ENCODE measurements around the gene PIGK.

DNA sequence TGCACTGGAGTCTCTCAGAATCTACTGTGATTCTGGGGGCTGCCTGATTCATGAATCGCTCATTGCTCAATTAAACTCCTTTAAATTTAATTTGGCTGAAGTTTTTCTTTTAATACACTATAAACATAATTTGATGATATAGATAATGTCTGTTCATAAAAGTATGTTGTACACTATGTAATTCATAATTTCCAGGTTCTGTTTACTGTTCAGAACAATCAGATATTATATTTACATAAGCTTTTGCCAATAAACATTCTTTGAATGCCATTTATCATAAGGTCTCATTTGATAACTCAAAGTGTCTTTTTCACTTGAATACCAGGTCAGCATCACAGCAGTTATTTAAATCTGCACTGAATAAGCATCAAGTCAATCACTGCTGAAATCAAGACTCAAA, 39.6 kb downstream of the PIGK start:
- no peak for TF ChIP-seq BHLHE40 (IDR thresholded peaks at IDR 0.05; ENCODE audit: borderline replicate concordance)
- no peak for TF ChIP-seq SUZ12 (IDR thresholded peaks at IDR 0.05)
- TF ChIP-seq NFRKB (IDR thresholded peaks at IDR 0.05), result no peak
- no peak for TF ChIP-seq SP1 (IDR thresholded peaks at IDR 0.05)
- TF ChIP-seq TARDBP (IDR thresholded peaks at IDR 0.05), result no peak
- TF ChIP-seq, protein P1, sequence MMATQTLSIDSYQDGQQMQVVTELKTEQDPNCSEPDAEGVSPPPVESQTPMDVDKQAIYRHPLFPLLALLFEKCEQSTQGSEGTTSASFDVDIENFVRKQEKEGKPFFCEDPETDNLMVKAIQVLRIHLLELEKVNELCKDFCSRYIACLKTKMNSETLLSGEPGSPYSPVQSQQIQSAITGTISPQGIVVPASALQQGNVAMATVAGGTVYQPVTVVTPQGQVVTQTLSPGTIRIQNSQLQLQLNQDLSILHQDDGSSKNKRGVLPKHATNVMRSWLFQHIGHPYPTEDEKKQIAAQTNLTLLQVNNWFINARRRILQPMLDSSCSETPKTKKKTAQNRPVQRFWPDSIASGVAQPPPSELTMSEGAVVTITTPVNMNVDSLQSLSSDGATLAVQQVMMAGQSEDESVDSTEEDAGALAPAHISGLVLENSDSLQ (IDR thresholded peaks at IDR 0.05), result no peak
- no peak for TF ChIP-seq HDGF (IDR thresholded peaks at IDR 0.05; ENCODE audit: borderline replicate concordance)

Measured in HEK293T (cell line).